Panc1 (cell line): ENCODE data around the gene HYAL2. TPM values are rescaled to one million over a fixed set of nuclear protein-coding genes. Genes with fewer than 3 reads are reported as not detected.

Experiments used
- ATAC-seq: fragments of 200-7000 bp; cut with Tn5 transposase; 2 replicates; pipeline ENCODE4 v1.9.1; 2020; ENCODE audit warnings: mild to moderate bottlenecking, moderate library complexity
- BruUV-seq: library from RNA; stranded (reverse); fragments of 400-500 nt; replicated peaks from 2 replicates; lab custom pipeline; 2021; lab: Mats Ljungman, UMichigan
- CTCF ChIA-PET: fragments of 300-600 bp; sonication (Branson Sonifier 250); formaldehyde crosslinking; loops from one replicate; lab custom pipeline; 2022; ENCODE audit warnings: antibody characterized with exemption; lab: Charles Lee
- POLR2A ChIA-PET: fragments of 300-600 bp; sonication (Branson Sonifier 250); formaldehyde crosslinking; loops from one replicate; lab custom pipeline; 2022; ENCODE audit warnings: antibody characterized with exemption; lab: Charles Lee
- DNase-seq: peaks from one replicate; pipeline ENCODE4 v3.0.0-alpha.2; 2010; ENCODE audit warnings: low read depth, low spot score
- H3K27ac ChIP-seq: 2 replicates; pipeline ENCODE4 v1.5.1; 2011; ENCODE audit warnings: mild to moderate bottlenecking, low read length, inconsistent platforms
- H3K27me3 ChIP-seq: fragments of 200-500 bp; sonication (Bioruptor generic); 2 replicates; pipeline ENCODE4 v1.6.0; 2014; ENCODE audit warnings: low read length, inconsistent platforms; ENCODE audit not compliant: control insufficient read depth, insufficient read depth
- H3K36me3 ChIP-seq: fragments of 200-500 bp; sonication (Bioruptor generic); 2 replicates; pipeline ENCODE4 v1.5.1; 2014; ENCODE audit warnings: inconsistent platforms, mild to moderate bottlenecking, low read length, moderate library complexity; ENCODE audit not compliant: control insufficient read depth, insufficient read depth
- H3K4me1 ChIP-seq: 2 replicates; pipeline ENCODE4 v1.5.1; 2011; ENCODE audit warnings: inconsistent platforms, mild to moderate bottlenecking, low read length, moderate library complexity; ENCODE audit not compliant: control insufficient read depth, insufficient read depth
- H3K4me3 ChIP-seq, 2 experiments: 2 replicates each; pipeline ENCODE4 v1.5.1; 2011 to 2012; ENCODE audit warnings: low read depth in 2 of 2, low read length in 2 of 2, mild to moderate bottlenecking in 2 of 2, inconsistent platforms in 1 of 2, moderate library complexity in 1 of 2
- H3K9me3 ChIP-seq: fragments of 200-500 bp; sonication (Bioruptor generic); 2 replicates; pipeline ENCODE4 v1.5.1; 2014; ENCODE audit warnings: low read depth, mild to moderate bottlenecking, inconsistent platforms, low read length, moderate library complexity; ENCODE audit not compliant: control insufficient read depth, insufficient read depth
- POLR2AphosphoS5 ChIP-seq: IDR thresholded peaks from 2 replicates; pipeline ENCODE4 v1.6.1; 2012; ENCODE audit warnings: mild to moderate bottlenecking, low read depth, low read length, moderate library complexity
- SIN3A ChIP-seq: IDR thresholded peaks from 2 replicates; pipeline ENCODE4 v1.6.1; 2012; ENCODE audit warnings: low read depth, mild to moderate bottlenecking, low read length, moderate library complexity, borderline replicate concordance; ENCODE audit not compliant: insufficient read depth
- TCF7L2 ChIP-seq: IDR thresholded peaks from 2 replicates; pipeline ENCODE4 v1.6.1; 2011; ENCODE audit warnings: mild to moderate bottlenecking, low read depth, low read length, inconsistent platforms
- in situ Hi-C: cut with HindIII; loops from 2 replicates; pipeline ENCODE4 v1.10.0; 2016; ENCODE audit warnings: low sequenced_read_pairs, low pct_unique_long_range_greater_than_20kb
- intact Hi-C: fragments of 100-400 bp; cut with micrococcal nuclease; formaldehyde crosslinking; loops from one replicate; pipeline ENCODE4 v1.10.0; 2022; ENCODE audit not compliant: unreplicated experiment
- total RNA-seq: library from RNA; stranded (reverse); gene quantifications from one replicate; pipeline ENCODE4 v1.2.1, GENCODE V29; 2021; ENCODE audit not compliant: unreplicated experiment
- TF ChIP-seq, protein P1 (sequence below): fragments of 450-650 bp; IDR thresholded peaks from 2 replicates; pipeline ENCODE4 v1.5.1; 2017; ENCODE audit warnings: mild to moderate bottlenecking
- TF ChIP-seq, protein P2 (sequence below), 2 experiments: IDR thresholded peaks; 2 replicates each; pipeline ENCODE4 v1.6.1; 2011 to 2012; ENCODE audit warnings: low read depth in 2 of 2, control low read depth in 1 of 2, low read length in 1 of 2, mild to moderate bottlenecking in 1 of 2, moderate library complexity in 1 of 2; ENCODE audit not compliant: insufficient read depth in 1 of 2

Gene HYAL2
- total RNA-seq, 1 experiment from 2014 or later: 41.5 TPM

DNA sequence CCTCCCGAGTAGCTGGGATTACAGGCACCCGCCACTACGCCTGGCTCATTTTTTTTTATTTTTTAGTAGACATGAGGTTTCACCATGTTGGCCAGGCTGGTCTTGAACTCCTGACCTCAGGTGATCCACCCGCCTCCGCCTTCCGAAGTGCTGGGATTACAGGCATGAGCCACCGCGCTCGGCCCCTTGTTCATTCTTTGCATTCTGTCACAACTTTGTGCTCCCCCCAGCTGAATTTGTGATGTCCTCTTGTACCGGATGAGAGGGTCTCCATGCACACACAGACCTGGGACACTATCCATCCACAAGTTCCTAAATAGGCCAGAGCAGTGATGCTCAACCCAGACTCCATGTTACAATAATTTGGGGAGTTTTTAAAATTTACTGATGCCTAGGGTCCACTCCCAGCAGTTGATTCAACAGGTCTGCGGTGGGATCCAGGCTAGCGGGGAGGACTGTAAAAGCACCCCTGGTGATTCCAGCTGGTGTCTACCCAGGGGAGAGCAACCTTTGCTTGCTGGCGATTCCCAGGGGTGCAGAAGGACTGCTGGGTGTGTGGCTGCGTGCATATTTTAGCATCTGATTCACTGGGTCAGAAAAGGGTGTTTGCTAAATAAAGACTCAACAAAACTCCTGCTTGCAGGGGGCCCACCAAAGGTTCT is 17.1 kb upstream of the HYAL2 start:
- DNase-seq: no peak
- intact Hi-C loops: no loop called here
- ChIA-PET CTCF (no interaction called here), POLR2A (no interaction called here)
- Histone ChIP-seq H3K36me3 (peaks cover 8% of the 10 kb centered on the region; the same call in 1 of the 2 replicates), H3K9me3 (no peaks in the 10 kb centered on the region), H3K4me1 (peaks cover 8% of the 10 kb centered on the region; the same call in 1 of the 2 replicates), H3K27me3 (no peaks in the 10 kb centered on the region), H3K4me3 (peak overlapping the region; percentile 28 to 39; a peak in 3 of 4 replicates), H3K27ac (0 out of 2 replicates have a peak overlapping the region, but pooled peaks have one; percentile 26)
- TF ChIP-seq, protein P1, sequence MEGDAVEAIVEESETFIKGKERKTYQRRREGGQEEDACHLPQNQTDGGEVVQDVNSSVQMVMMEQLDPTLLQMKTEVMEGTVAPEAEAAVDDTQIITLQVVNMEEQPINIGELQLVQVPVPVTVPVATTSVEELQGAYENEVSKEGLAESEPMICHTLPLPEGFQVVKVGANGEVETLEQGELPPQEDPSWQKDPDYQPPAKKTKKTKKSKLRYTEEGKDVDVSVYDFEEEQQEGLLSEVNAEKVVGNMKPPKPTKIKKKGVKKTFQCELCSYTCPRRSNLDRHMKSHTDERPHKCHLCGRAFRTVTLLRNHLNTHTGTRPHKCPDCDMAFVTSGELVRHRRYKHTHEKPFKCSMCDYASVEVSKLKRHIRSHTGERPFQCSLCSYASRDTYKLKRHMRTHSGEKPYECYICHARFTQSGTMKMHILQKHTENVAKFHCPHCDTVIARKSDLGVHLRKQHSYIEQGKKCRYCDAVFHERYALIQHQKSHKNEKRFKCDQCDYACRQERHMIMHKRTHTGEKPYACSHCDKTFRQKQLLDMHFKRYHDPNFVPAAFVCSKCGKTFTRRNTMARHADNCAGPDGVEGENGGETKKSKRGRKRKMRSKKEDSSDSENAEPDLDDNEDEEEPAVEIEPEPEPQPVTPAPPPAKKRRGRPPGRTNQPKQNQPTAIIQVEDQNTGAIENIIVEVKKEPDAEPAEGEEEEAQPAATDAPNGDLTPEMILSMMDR: no peak
- TF ChIP-seq TCF7L2: no peak
- TF ChIP-seq POLR2AphosphoS5: no peak
- no peak for TF ChIP-seq SIN3A
- TF ChIP-seq, protein P2, sequence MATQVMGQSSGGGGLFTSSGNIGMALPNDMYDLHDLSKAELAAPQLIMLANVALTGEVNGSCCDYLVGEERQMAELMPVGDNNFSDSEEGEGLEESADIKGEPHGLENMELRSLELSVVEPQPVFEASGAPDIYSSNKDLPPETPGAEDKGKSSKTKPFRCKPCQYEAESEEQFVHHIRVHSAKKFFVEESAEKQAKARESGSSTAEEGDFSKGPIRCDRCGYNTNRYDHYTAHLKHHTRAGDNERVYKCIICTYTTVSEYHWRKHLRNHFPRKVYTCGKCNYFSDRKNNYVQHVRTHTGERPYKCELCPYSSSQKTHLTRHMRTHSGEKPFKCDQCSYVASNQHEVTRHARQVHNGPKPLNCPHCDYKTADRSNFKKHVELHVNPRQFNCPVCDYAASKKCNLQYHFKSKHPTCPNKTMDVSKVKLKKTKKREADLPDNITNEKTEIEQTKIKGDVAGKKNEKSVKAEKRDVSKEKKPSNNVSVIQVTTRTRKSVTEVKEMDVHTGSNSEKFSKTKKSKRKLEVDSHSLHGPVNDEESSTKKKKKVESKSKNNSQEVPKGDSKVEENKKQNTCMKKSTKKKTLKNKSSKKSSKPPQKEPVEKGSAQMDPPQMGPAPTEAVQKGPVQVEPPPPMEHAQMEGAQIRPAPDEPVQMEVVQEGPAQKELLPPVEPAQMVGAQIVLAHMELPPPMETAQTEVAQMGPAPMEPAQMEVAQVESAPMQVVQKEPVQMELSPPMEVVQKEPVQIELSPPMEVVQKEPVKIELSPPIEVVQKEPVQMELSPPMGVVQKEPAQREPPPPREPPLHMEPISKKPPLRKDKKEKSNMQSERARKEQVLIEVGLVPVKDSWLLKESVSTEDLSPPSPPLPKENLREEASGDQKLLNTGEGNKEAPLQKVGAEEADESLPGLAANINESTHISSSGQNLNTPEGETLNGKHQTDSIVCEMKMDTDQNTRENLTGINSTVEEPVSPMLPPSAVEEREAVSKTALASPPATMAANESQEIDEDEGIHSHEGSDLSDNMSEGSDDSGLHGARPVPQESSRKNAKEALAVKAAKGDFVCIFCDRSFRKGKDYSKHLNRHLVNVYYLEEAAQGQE (IDR thresholded peaks at IDR 0.05; ENCODE audit: insufficient read depth in 1 of 2, low read depth in 2 of 2, low read length in 1 of 2): no peak
- in situ Hi-C loops: no loop called here
- no peak for ATAC-seq
- BruUV-seq: no TSS peak

DNA sequence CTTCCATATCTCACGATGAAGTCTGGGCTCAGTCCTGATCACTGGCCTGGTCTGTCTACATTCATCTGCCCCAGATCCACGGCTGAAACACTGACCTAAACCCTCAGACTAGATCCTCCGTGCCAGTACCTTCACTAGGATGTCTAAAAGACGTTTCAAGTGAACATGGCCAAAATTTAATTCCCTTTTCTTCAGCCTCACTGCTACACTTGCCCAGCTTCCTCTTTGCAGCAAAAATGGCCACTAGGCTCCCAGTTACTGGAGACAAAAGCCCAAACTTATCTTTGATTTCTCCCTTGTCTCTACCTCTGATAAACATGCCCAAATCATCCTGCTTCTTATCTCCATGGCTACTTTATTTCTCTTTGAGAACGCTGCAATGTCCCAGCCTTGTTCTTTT is 16.4 kb upstream of the HYAL2 start:
- no peak overlapping the region for H3K27ac ChIP-seq
- CTCF ChIA-PET: no interaction called here
- H3K27me3 ChIP-seq: no peaks in the 10 kb centered on the region
- POLR2A ChIA-PET: interaction anchor here (0.7 kb wide), 2 partner anchors 32 to 1304 kb away, joined by 6 to 14 read pairs; no protein-coding TSS in a partner anchor
- H3K4me3 ChIP-seq: no peak overlapping the region
- BruUV-seq: no TSS peak
- ATAC-seq (no peak), DNase-seq (no peak)
- H3K36me3 ChIP-seq: peaks cover 8% of the 10 kb centered on the region; the same call in 1 of the 2 replicates
- no peak for TF ChIP-seq TCF7L2
- TF ChIP-seq, protein P1: no peak
- TF ChIP-seq SIN3A: no peak
- TF ChIP-seq POLR2AphosphoS5: no peak
- TF ChIP-seq, protein P2 (IDR thresholded peaks at IDR 0.05; ENCODE audit: insufficient read depth in 1 of 2, low read depth in 2 of 2, low read length in 1 of 2): no peak
- H3K9me3 ChIP-seq: no peaks in the 10 kb centered on the region
- intact Hi-C loops (no loop called here), in situ Hi-C loops (no loop called here)
- peaks cover 14% of the 10 kb centered on the region; the same call in 1 of the 2 replicates for H3K4me1 ChIP-seq
